CD4-positive, alpha-beta T cell treated with Interferon alpha-2 for 1 hour (primary cell): ENCODE measurements around the gene TFAP2D.

Source experiments
- DNase-seq, 2 donors: peaks; one replicate each; pipeline ENCODE4 v3.0.0-alpha.2; 2020 to 2022

Gene TFAP2D

GRCh38 chr6:50713226-50713625 lies at the start of gene TFAP2D:
TFAP2D (plus strand) TSS chr6:50713526; CDS start chr6:50714056, 530 bp downstream.
- DNase-seq = no peak

GRCh38 chr6:50663806-50664205 lies 49.5 kb upstream of the TFAP2D start:
- DNase-seq = no peak

GRCh38 chr6:50666089-50666488 lies 47.2 kb upstream of the TFAP2D start:
- no peak for DNase-seq

GRCh38 chr6:50681213-50681824 lies 32.0 kb upstream of the TFAP2D start:
- no peak for DNase-seq

GRCh38 chr6:50689210-50689609 lies 24.1 kb upstream of the TFAP2D start:
- no peak for DNase-seq

GRCh38 chr6:50691814-50692495 lies 21.4 kb upstream of the TFAP2D start:
- no peak for DNase-seq

GRCh38 chr6:50698546-50698945 lies 14.8 kb upstream of the TFAP2D start:
- DNase-seq = no peak

GRCh38 chr6:50699051-50699775 lies 14.1 kb upstream of the TFAP2D start:
- no peak for DNase-seq

GRCh38 chr6:50706575-50706974 lies 6.8 kb upstream of the TFAP2D start:
- DNase-seq = no peak

GRCh38 chr6:50707191-50707590 lies 6.1 kb upstream of the TFAP2D start:
- no peak for DNase-seq

- no peak for DNase-seq
These were observed 5.5 kb upstream of the TFAP2D start for GRCh38 chr6:50707652-50708300.

GRCh38 chr6:50708664-50709365 lies 4.5 kb upstream of the TFAP2D start:
- DNase-seq = no peak

GRCh38 chr6:50709366-50709734 lies 4.0 kb upstream of the TFAP2D start:
- no peak for DNase-seq

- no peak for DNase-seq
These were observed 1.6 kb upstream of the TFAP2D start for GRCh38 chr6:50711686-50712085.

- no peak for DNase-seq
These were observed 1.0 kb upstream of the TFAP2D start for GRCh38 chr6:50712291-50712690.

GRCh38 chr6:50713977-50714486 lies 706 bp downstream of the TFAP2D start:
- no peak for DNase-seq

- no peak for DNase-seq
These were observed 1.4 kb downstream of the TFAP2D start for GRCh38 chr6:50714487-50715379.

GRCh38 chr6:50716899-50717509 lies 3.7 kb downstream of the TFAP2D start:
- DNase-seq = no peak

- no peak for DNase-seq
These were observed 4.6 kb downstream of the TFAP2D start for GRCh38 chr6:50717734-50718457.

- no peak for DNase-seq
These were observed 5.2 kb downstream of the TFAP2D start for GRCh38 chr6:50718566-50718965.

- no peak for DNase-seq
These were observed 7.3 kb downstream of the TFAP2D start for GRCh38 chr6:50720623-50721022.
